ENCODE results near the gene STIMATE.

The STIMATE gene

DNA sequence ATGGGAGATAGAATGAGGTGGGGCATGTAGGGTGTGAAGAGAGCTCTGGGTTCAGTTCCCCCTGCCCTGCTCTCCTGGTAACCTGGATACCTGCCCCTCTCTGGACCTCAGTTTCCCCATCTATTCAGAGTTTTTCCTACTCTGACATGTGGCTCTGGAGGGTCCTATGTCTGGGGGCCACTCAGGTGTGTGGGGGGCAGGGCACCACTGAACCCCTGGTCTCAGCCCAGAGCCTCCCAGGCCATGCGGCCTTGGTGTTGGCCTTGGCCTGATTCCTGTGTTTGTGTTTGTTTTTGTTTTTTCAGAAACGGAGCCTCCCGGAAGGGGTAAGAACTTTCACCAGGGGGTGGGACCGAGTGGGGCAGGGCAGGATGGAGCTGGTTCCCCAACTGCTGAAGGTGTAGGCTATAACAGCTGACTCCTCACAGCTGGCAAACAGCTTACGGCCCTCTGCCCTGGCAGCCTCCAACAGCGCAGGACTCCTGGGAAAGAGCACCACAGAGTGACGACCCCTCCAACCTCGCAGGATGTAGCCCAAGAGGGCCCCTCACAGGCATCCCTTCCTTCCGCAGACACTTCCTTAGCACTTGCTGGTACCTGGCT lies 101.9 kb downstream of the STIMATE start:
- Histone ChIP-seq H3K4me3 (ENCODE audit: low read depth, low read length) (no peak overlapping the region), H3K27me3 (no peaks in the 10 kb centered on the region), H3K36me3 (no peaks in the 10 kb centered on the region), H3K4me1 (no peaks in the 10 kb centered on the region), H3K9me3 (no peaks in the 10 kb centered on the region)
- no peak for DNase-seq
- TF ChIP-seq, protein P1, sequence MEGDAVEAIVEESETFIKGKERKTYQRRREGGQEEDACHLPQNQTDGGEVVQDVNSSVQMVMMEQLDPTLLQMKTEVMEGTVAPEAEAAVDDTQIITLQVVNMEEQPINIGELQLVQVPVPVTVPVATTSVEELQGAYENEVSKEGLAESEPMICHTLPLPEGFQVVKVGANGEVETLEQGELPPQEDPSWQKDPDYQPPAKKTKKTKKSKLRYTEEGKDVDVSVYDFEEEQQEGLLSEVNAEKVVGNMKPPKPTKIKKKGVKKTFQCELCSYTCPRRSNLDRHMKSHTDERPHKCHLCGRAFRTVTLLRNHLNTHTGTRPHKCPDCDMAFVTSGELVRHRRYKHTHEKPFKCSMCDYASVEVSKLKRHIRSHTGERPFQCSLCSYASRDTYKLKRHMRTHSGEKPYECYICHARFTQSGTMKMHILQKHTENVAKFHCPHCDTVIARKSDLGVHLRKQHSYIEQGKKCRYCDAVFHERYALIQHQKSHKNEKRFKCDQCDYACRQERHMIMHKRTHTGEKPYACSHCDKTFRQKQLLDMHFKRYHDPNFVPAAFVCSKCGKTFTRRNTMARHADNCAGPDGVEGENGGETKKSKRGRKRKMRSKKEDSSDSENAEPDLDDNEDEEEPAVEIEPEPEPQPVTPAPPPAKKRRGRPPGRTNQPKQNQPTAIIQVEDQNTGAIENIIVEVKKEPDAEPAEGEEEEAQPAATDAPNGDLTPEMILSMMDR (IDR thresholded peaks at IDR 0.05; ENCODE audit: low read depth, low read length): no peak

DNA sequence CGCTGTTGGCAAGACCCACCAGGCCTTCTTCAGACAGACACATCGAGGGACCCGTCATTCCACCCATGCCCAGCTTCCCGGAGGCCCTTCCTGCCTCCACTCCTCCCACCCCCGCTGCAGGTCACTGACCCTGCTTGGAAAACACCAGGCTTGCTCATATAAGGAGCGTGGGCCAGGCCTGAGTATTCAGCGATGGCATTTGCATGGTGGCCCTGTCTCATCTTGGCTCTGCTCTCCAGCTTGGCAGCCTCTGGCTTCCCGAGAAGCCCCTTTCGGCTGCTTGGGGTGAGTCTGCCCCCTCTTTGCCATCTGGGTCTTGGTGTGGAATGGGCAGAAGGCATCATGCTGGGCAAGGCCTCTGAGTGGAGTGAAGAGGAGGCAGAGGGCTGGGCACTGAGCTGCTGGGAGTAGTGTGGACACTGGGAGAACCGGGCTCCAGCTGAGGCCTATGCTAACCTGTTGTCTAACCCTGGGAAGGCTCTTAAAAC lies 102.7 kb downstream of the STIMATE start, which contains the start of gene ITIH3:
TSS of gene ITIH3 (plus strand) at position 185 of the 488 bp plus-strand sequence. CDS start at position 193, 8 bp downstream.
- TF ChIP-seq, protein P1 (IDR thresholded peaks at IDR 0.05; ENCODE audit: low read depth, low read length): no peak
- Histone ChIP-seq H3K9me3 (no peaks in the 10 kb centered on the region), H3K4me3 (ENCODE audit: low read depth, low read length) (no peak within 1 kb of the TSS), H3K4me1 (no peaks in the 10 kb centered on the region), H3K27me3 (no peaks in the 10 kb centered on the region), H3K36me3 (no peaks in the 10 kb centered on the region)
- no peak for DNase-seq

DNA sequence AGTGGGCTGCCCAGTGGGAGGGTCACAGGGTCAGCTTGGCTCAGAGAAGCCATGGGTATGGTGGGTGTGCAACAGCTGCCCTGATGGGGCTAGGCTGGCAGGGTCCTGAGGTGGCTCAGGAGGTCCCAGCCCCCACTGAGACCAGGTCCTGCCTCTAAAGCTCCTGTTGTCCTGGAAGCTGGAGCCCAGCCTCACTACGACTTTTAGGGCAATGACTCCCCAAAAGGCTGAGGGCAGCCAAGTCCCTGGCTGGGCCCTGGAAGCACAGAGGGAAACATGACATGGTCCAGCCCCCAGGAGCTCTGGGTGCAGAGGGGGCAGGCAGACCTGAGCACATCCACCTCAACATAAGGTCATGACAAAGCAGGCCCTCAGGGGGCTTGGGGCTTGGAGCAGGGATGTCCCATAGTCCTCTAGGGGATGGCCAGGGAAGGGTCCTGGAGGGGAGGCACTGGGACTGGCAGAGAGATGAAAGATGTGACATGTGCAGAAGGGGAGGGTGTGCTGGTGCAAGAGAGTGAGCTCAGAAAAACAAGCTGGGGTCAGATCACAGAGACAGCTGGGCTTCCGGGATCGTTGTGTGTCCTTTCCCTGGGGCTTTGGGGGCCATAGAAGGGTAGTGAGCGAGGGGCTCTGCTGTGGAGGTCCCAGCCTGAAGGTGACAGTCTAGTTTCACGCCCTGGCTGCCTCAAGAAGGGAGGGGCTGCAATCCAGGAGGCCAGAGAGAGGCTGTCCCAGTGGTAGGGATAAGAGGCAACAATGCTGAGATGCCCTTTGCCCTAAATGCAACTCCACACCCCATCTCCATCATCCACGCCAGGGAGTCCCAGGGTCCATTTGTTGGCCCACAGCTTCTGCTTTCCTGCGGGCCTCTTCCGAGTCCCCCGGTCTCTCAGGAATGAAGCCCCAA lies 103.4 kb downstream of the STIMATE start:
- Histone ChIP-seq H3K4me3 (ENCODE audit: low read depth, low read length) (no peak overlapping the region), H3K4me1 (no peaks in the 10 kb centered on the region), H3K9me3 (no peaks in the 10 kb centered on the region), H3K36me3 (no peaks in the 10 kb centered on the region), H3K27me3 (no peaks in the 10 kb centered on the region)
- DNase-seq: no peak
- TF ChIP-seq, protein P1 (IDR thresholded peaks at IDR 0.05; ENCODE audit: low read depth, low read length): no peak

DNA sequence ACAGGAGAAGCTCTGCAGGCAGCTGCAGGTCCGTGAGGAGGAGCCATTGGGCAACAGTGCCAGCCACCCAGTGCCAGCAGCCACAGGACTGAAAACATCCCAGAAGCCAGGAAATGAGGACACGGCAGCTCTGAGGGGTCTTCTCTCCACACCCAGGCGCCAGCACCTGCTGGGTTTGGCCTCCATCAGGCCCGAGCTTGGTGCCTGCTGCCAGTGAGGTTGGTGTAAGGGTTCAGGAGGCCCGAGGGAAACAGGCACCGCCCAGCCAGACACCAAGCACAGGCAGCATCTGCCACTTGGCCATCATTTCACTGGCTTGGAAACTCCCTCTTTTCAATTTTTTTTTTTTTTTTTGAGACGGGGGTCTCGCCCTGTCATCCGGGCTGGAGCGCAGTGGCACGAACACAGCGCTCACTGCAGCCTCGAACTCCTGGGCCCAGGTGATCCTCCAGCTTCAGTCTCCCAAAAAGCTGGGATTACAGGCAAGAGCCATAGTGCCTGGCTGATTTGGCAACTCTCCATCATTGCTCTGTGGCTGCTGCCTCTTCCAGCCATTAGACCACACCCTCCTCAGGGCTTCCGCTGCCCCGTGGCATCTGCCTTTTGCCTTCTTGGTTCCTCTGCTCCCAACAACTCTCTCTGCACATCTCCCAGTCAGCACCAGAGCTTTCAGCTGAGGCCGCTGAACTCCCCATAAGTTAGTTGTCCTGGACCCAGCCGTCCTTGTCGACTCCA lies 104.2 kb downstream of the STIMATE start:
- Histone ChIP-seq H3K4me1 (no peaks in the 10 kb centered on the region), H3K36me3 (no peaks in the 10 kb centered on the region), H3K4me3 (ENCODE audit: low read depth, low read length) (no peak overlapping the region), H3K27me3 (no peaks in the 10 kb centered on the region), H3K9me3 (no peaks in the 10 kb centered on the region)
- DNase-seq: peak; percentile 45
- TF ChIP-seq, protein P1 (IDR thresholded peaks at IDR 0.05; ENCODE audit: low read depth, low read length): no peak

DNA sequence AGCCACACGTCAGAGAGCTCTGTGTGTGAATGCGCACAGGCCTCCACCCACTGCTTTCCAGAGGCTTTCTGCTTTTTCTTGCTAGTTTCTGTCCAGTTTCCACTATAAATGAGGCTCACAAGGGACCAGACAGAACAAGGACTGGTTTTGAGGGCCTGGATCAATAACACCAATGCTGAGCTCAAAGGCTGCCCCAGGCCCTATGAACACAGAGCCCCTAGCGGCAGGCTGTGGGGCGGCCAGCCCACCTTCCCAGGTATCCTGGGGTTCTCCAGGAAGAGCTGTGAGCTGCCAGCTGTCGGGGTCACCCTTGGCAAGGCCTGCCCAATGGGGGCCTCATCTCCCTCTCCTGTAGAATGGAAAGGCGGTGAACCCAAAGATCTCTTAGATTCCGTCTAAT lies 104.9 kb downstream of the STIMATE start:
- TF ChIP-seq, protein P1 (IDR thresholded peaks at IDR 0.05; ENCODE audit: low read depth, low read length): no peak
- no peaks in the 10 kb centered on the region for H3K27me3 ChIP-seq
- no peaks in the 10 kb centered on the region for H3K4me1 ChIP-seq
- H3K36me3 ChIP-seq: no peaks in the 10 kb centered on the region
- no peaks in the 10 kb centered on the region for H3K9me3 ChIP-seq
- H3K4me3 ChIP-seq (ENCODE audit: low read depth, low read length): no peak overlapping the region
- DNase-seq: no peak

Measured in BE2C (cell line).